ENCODE results near the gene CAPN15. TPM values are rescaled to one million over a fixed set of nuclear protein-coding genes. Genes with fewer than 3 reads are reported as not detected.
A peak's percentile ranks its signal among the peaks of the same experiment; 100 is the strongest.

The CAPN15 gene
- total RNA-seq, 1 donor from 2014 or later, result 60.3 TPM

DNA sequence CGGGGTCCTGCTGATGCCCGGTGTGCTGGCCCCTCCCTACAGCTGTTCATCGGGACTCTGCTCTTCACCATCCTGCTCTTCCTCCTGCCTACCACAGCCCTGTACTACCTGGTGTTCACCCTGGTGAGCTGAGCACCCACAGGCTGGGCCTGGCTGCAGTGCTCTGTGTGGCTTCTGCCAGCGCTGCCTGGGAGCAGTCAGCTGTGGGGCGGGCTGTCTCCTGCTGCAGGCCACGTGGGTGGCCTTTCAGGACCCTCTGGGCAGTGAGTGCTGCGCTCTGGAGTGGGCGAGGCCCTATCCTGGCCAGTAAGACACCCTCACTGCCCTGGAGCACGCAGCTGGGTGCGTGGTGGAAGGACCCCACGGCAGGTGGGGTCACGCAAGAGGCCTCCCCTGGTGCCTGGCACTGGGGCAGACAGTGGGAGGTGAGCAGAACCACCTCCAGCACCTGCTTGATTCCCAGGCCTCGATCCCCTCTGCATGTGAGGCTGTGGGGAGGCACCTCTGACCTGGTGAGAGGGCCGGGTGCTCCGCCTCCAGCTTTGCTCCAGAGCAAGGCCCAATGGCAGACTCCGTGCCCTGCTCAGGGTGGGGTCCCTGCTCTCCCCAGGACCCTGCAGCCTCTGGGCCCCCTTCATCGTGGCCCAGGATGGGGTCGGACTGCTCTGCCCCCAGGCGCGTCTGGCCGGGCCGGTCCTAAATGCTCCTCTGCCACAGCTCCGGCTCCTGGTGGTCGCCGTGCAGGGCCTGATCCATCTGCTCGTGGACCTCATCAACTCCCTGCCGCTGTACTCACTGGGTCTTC is 52.8 kb downstream of the CAPN15 start:
- Mint-ChIP-seq H3K27ac (ENCODE audit: unreplicated experiment) (no peak overlapping the region), H3K4me1 (no peaks in the 10 kb centered on the region), H3K4me3 (no peak overlapping the region), H3K27me3 (ENCODE audit: low read depth) (peaks cover 2% of the 10 kb centered on the region), H3K9me3 (no peaks in the 10 kb centered on the region), H3K36me3 (ENCODE audit: low read depth) (no peaks in the 10 kb centered on the region)
- no peak for DNase-seq (ENCODE audit: low read depth, low spot score)
- TF ChIP-seq, protein P1, sequence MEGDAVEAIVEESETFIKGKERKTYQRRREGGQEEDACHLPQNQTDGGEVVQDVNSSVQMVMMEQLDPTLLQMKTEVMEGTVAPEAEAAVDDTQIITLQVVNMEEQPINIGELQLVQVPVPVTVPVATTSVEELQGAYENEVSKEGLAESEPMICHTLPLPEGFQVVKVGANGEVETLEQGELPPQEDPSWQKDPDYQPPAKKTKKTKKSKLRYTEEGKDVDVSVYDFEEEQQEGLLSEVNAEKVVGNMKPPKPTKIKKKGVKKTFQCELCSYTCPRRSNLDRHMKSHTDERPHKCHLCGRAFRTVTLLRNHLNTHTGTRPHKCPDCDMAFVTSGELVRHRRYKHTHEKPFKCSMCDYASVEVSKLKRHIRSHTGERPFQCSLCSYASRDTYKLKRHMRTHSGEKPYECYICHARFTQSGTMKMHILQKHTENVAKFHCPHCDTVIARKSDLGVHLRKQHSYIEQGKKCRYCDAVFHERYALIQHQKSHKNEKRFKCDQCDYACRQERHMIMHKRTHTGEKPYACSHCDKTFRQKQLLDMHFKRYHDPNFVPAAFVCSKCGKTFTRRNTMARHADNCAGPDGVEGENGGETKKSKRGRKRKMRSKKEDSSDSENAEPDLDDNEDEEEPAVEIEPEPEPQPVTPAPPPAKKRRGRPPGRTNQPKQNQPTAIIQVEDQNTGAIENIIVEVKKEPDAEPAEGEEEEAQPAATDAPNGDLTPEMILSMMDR (conservative IDR thresholded peaks at IDR 0.05), result no peak

DNA sequence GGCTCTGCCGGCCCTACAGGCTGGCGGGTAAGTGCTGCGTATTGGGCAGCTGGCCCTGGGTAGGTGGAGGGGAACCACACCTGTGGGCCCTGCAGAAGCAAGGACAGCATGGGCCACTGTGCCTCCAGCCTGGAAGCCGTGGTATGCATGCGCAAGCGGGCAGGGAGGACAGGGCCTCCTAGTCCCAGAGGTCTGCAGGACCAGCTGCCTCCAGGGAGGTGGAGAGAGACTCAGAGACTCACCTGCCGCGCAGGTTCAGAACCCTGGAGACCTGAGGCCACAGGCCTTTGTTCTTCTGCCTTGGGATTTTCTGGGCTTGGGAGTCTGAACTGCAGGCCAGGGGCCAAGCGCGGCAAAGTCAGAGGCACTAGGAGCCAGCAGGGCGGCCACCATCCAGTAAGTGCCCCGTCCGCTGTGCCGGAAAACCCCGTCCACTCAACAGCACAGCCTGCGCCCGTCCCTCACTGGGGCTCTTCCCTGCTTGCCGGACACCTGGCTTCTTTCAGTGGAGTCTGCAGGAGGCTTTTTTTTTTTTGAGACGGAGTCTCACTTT is 53.5 kb downstream of the CAPN15 start:
- no peaks in the 10 kb centered on the region for H3K36me3 Mint-ChIP-seq (ENCODE audit: low read depth)
- H3K4me1 Mint-ChIP-seq, result no peaks in the 10 kb centered on the region
- no peaks in the 10 kb centered on the region for H3K9me3 Mint-ChIP-seq
- peaks cover 8% of the 10 kb centered on the region for H3K27me3 Mint-ChIP-seq (ENCODE audit: low read depth)
- no peak overlapping the region for H3K27ac Mint-ChIP-seq (ENCODE audit: unreplicated experiment)
- no peak for DNase-seq (ENCODE audit: low read depth, low spot score)
- H3K4me3 Mint-ChIP-seq, result no peak overlapping the region
- TF ChIP-seq, protein P1 (conservative IDR thresholded peaks at IDR 0.05), result no peak

DNA sequence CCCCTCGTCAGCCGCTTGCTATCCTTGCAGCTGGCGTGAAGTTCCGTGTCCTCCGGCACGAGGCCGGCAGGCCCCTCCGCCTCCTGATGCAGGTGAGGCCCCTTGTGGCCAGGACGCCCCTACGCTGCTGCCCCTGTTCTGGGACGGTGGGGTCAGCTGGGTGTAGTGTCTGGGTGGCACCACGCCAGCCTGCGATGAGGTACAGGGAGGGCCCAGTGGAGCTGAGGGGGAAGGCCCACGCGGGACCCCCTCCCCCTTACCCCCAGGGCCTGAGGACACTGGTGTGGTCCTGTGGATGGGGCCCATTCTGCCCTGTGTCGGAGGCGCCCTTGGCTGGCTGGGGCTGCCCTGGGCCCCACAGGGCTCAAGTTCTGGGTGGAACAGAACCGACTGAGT is 54.7 kb downstream of the CAPN15 start:
- Mint-ChIP-seq H3K27me3 (ENCODE audit: low read depth) (peaks cover 14% of the 10 kb centered on the region), H3K36me3 (ENCODE audit: low read depth) (no peaks in the 10 kb centered on the region), H3K27ac (ENCODE audit: unreplicated experiment) (no peak overlapping the region), H3K4me3 (no peak overlapping the region), H3K9me3 (no peaks in the 10 kb centered on the region), H3K4me1 (no peaks in the 10 kb centered on the region)
- TF ChIP-seq, protein P1 (conservative IDR thresholded peaks at IDR 0.05), result no peak
- no peak for DNase-seq (ENCODE audit: low read depth, low spot score)

DNA sequence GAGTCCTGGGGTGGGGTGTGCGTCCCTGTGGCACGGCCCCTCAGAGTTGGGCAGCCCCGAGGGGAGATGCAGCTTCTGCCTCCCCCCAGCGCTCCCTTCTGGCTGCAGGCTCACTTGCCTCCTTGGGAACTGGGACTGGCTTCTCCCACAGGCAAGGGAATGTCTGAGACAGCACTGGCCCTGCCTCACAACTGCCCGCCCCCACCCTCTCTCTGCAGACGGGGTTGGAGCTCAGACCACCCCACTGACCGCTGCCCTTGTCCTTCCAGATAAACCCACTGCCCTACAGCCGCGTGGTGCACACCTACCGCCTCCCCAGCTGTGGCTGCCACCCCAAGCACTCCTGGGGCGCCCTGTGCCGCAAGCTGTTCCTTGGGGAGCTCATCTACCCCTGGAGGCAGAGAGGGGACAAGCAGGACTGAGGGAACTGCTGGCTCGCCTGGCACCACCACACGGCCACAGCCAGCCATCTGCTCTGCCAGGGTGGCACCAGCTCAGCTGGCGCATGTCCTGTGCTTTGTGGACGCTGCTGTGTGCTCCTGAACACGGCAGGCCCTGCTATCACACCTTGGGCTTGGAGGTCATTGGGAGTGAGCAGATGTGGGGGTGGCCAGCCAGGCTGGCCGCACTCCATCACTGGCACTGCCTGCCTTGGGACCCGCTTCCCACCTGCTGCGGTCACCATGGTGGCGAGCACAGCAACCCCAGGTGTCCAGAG is 55.3 kb downstream of the CAPN15 start:
- peaks cover 16% of the 10 kb centered on the region for H3K27me3 Mint-ChIP-seq (ENCODE audit: low read depth)
- H3K4me3 Mint-ChIP-seq, result peak overlapping the region; percentile 51
- H3K4me1 Mint-ChIP-seq, result peaks cover 4% of the 10 kb centered on the region
- DNase-seq (ENCODE audit: low read depth, low spot score), result no peak
- no peaks in the 10 kb centered on the region for H3K36me3 Mint-ChIP-seq (ENCODE audit: low read depth)
- TF ChIP-seq, protein P1 (conservative IDR thresholded peaks at IDR 0.05), result no peak
- no peaks in the 10 kb centered on the region for H3K9me3 Mint-ChIP-seq
- no peak overlapping the region for H3K27ac Mint-ChIP-seq (ENCODE audit: unreplicated experiment)

DNA sequence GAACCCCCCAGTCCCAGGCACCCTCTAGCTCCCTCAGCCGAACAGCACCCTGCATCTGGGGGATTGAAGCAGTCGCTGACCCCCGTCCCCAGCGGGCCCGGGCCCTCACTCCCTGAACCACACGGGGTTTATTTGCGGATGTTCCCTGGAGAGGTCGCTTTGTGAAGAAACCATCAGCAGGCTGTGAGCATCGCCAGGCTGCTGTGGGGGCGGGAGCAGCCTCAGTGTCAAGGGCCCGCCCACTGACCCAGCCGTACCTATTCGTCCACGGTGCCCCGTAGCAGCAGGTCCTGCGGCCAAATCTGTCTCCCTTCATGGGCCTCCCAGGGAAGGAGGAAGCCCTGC is 55.9 kb downstream of the CAPN15 start:
- DNase-seq (ENCODE audit: low read depth, low spot score), result no peak
- TF ChIP-seq, protein P1 (conservative IDR thresholded peaks at IDR 0.05), result no peak
- Mint-ChIP-seq H3K36me3 (ENCODE audit: low read depth) (no peaks in the 10 kb centered on the region), H3K27ac (ENCODE audit: unreplicated experiment) (no peak overlapping the region), H3K4me3 (no peak overlapping the region), H3K27me3 (ENCODE audit: low read depth) (peaks cover 17% of the 10 kb centered on the region), H3K9me3 (no peaks in the 10 kb centered on the region), H3K4me1 (peaks cover 6% of the 10 kb centered on the region)

Data from neural crest cell (in vitro differentiated cells).